ENCODE measurements around the gene SCN8A.

SCN8A gene

DNA sequence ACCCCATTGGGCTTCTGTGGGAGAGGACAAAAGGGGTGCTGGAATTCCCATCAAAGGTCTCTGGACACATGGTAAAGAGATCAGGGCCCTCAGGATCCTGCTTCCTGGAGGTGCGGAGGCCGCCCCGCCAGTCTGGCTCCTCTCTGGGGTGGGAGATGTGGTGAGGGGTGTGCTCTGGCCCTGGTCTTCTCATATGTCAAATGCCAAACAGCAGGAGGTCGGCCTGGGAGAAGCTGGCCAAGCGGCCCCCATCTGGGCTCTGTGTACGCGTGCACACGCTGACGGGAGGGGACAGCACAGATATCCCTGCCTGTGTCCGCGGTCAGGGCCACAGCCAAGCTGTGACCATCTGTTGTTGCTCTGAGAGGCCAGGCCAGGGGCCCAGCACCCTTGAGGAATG lies 243.4 kb downstream of the SCN8A start:
- DNase-seq (ENCODE audit: low spot score), result no peak

DNA sequence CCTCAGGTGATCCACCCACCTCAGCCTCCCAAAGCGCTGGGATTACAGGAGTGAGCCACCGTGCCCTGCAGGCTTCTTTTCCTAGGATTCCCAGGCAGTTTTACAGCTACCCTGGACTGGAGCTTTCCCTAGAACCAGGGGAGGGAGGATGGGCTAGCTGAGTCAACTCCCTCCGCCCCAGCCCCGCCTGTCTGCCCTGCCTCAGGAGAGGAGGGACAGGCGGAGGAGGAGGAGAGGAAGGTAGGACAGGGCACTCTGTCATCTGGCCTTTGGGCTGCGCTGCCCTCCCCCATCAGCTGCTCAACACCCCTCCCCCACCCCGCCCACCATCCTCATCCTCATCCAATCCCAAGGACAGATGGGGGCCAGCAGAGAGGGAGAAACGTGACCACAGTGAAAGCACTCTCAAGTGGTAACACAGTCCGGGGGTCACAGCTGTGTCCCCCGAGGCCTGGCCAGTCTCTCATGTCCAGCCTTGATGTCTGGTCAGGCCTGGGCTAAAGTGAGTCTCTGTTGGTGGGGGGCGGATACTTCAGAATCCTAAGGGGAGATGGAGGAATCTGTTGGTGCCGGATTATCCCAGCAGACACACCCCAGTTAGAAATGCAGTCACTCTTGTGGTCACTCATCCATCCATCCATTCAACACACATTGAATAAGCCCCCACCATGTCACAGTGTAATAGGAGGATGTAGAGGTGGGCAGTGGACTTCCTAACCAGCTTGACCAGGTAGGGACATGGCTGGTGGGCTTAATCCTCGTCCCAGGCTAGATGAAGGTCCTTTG lies 245.2 kb downstream of the SCN8A start:
- DNase-seq (ENCODE audit: low spot score), result peak; percentile 38

- no peak for DNase-seq (ENCODE audit: low spot score)
These were observed 245.8 kb downstream of the SCN8A start for GRCh38 chr12:51836827-51837173.

DNA sequence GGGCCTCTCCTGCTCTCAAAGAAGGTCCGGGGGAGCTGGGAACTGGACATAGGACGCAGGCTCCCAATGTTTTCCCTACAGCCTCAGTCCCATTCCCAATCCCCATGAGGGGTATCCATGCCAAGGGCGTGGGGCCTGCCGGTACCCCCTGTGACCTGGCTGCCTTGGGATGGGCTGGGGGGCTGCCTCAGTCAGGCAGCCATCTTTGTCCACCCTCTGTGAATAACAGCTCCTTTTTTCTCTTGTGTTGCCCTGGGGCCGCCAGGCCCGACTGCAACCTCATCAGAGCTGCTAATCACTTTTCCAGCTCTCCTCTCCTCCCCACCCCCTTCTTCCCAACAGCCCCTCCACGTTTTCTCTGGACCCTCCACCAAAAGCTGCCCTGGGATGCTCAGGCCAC lies 246.3 kb downstream of the SCN8A start:
- no peak for DNase-seq (ENCODE audit: low spot score)

GRCh38 chr12:51838036-51838435 lies 247.0 kb downstream of the SCN8A start:
- no peak for DNase-seq (ENCODE audit: low spot score)

DNA sequence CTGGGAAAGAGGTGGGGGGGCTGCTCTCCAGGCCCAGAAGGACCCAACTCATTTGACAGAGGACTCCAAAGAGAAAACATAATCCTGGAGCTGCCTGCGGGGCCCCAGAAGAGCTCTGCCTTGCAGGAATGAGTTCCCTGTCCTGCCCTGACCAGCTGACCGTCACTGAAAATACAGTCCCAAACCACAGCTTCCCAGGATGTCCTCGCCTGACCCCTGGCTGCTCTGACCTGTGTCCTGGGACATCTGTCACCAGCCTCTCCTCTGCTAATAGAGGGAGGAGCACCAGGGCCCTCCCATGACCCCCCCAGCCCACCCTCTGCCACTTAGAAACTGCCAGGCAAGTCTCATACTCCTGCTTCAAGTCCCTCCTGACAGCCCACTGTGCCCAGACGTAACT lies 247.7 kb downstream of the SCN8A start:
- no peak for DNase-seq (ENCODE audit: low spot score)

- DNase-seq (ENCODE audit: low spot score), result no peak
These were observed 248.4 kb downstream of the SCN8A start for GRCh38 chr12:51839310-51839947.

DNA sequence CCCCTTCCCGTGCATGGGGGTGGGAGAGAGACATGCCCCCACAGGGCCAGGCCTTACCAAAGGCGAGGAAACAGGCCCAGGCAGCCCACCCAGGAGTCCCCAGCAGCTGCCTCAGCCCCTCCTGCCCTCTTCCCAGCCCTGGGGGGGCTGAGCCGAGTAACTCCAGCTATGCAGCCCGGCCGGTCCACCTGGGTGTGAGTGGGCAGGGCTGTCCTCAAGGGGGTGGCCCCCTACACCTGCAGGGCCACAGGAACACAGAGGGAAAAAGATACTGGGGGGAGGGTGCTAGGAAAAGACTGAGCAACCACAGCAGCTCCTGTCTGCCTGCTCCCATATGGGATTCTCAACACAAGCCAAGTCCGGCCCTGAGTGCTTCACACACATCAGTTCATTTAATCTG lies 249.9 kb downstream of the SCN8A start:
- no peak for DNase-seq (ENCODE audit: low spot score)

DNA sequence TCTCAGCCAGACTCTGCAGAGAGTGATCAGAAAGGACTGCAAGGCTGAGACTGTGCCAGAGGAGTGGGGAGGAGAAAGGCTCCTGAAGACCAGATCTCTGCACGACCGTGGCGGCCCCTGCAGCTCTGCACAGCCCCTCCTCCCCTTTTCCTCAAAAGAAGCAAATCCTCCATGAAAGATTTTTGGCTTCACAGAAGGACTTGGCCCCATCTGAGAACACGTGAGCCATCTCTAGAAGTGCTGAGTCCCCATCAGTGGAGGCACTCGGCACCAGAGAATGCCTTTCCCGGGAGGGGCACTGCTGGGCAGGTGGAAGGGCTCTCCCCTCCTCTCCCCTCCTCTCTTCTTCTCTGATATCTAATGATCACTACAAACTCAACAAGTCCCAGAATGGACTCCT lies 250.7 kb downstream of the SCN8A start:
- DNase-seq (ENCODE audit: low spot score), result no peak

DNA sequence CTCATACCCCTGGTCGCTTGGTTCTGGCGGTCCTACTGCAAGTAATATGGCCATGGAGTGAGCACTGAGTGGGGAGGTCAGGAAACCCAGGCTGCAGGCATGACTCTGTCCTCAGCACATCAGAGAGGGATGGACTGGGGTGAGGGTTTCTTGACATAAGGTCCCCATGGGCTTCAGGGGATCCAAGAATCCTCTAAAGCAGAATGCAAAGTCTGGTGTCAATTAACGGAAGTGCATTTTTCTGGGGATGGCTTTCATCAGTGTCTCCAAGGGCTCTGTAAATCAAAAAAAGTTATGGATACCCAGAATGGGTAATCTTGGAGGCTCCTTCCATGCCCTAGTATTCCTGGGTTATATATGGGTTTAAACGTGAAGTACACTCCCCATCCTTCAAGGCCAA lies 253.8 kb downstream of the SCN8A start:
- DNase-seq (ENCODE audit: low spot score), result no peak

GRCh38 chr12:51845482-51845881 lies 254.4 kb downstream of the SCN8A start:
- no peak for DNase-seq (ENCODE audit: low spot score)

- DNase-seq (ENCODE audit: low spot score), result no peak
These were observed 255.2 kb downstream of the SCN8A start for GRCh38 chr12:51846271-51846691.

- DNase-seq (ENCODE audit: low spot score), result no peak
These were observed 256.0 kb downstream of the SCN8A start for GRCh38 chr12:51846911-51847642.

DNA sequence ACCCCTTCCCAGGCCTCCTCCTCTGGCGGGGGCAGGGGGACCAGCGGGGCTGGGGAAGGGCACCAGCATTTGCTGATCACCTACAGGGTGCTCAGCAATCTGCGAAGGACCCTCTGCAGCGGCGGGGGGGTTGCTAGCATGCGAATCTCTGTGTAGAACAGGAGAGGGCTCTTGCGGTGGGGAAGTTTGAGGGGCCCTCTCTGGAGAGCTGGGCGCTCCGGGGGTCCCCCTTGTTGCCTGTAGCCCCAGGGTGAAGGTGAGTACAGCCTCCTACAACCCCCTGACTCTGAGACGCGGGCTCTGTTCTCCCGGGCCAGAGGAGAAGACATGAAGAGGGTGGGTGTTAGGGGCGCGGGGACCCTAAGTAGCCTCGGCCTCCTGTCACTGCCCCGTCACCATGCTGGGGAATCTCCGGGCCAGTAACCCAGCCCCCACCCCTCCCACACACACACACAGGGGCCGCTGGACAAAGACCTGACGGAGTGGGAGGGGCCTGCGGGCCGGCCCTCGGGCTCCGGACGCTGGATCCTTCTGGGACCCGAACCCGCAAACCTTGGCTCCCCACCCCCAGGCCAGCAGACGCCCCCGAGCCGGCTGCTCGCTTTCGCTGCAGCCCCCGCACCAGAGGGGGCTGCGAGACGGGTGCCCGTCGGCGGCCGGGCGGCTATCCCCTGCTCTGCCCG lies 256.8 kb downstream of the SCN8A start:
- no peak for DNase-seq (ENCODE audit: low spot score)

DNA sequence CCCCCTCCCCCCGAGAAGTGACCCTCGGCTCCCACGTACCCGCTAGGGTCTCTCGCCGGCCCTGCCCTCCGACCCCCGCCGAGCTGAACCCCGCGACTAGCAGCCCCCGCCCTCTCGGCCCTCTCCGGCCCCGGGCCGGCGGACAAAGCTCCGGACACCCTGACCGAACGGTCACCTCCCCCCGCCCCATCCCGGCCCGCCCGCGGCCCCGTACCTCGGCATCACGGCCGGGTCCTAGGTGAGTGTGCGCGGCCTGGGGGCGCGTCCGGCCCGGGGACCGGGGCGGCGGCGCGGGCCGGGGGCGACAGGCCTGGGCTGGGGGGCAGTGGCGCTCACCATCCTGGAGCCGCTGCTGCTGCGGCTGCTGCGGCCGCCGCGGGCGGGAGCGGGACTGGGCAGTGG lies 257.3 kb downstream of the SCN8A start, which contains the start of gene FIGNL2:
TSS of gene FIGNL2 (minus strand) at position 393 of the 402 bp plus-strand sequence. CDS start 26,305 bp downstream, outside the sequence.
- no peak for DNase-seq (ENCODE audit: low spot score)

DNA sequence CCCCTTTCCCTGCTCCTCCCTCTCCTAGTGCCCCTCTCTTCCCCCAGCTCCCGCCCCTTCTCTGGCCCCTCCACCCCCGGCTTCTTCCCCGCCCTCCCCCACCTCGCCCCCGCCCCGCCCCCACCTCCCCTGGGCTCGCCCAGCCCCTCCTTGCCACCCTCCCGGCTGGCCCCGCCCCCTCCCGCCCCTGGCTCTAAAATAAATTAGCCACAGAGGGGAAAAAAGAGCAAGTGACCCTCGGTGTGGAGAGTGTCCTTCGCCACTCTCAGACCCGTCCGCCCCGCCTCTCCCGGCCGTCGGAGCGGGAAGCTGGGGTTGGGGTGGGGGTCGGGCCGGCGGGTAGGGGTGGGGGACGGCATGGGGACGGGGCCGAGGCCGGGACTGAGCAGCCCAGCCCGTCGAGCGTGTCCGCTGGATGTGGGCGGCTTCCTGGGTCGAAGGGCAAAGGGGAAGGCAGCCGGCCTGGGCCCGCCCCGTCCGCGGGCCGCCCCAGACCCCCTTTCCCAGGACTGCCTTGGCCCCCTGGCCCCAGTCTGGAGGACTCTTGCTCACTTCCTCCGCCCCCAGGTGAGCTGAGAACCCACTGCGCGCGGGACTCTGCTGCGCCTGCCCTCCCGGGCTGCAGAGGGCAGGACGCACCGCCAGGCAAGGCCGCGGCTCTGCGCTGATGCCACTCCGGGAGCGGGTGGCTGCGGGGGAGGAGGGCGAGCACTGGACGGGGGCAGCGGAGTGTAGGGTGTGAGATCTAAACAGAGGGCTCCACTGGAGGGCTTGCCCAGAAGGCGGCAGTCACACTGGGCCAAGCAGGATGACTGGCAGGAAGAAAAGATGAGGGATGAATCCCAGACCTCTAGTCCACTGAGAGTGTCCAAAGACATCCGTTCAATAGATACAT lies 258.1 kb downstream of the SCN8A start:
- no peak for DNase-seq (ENCODE audit: low spot score)

DNA sequence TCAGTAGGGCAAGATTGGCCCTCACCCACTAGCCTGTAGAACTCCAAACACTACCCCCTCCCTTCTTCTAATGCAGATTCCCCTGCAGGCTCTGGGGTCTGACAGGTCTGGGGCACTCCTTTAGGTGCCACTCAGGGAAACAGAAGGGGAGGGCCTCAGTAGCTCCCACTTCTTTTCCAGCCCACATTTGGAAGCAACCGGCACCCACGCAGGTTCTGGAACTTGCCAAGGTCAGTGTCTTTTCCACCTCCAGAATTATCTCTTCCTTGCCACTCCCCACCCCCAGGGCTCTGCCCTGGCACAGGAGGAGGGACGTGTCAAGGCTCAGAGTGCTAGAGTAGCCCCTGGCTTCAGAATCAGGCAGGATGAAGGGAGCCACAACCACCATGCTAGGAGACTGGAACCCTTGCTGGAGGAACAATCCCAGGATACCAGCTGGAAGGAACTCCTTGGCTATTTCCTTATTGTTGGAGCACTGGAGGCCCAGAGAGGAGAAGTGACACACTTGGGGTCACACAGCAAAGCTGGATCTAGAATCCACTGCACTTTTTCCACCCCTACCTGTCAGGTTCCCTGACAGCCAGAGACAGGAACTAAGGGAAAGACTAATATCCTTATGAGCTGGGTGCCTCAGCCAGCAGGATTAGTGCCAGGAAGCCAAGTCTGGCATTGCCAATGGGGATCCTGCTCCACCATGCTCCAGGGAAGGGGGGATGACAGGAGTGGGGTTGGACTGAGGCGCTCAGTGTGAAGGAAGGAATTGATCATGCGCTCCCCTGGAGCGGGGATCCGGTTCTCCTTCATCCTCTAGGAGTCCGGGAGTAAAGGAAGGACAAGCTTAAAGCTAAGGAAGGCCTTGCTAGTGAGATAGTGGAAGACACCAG lies 259.3 kb downstream of the SCN8A start:
- no peak for DNase-seq (ENCODE audit: low spot score)

GRCh38 chr12:51850965-51851299 lies 259.9 kb downstream of the SCN8A start:
- no peak for DNase-seq (ENCODE audit: low spot score)

- no peak for DNase-seq (ENCODE audit: low spot score)
These were observed 260.5 kb downstream of the SCN8A start for GRCh38 chr12:51851413-51852124.
